Measurements from ENCODE around the gene ALDH16A1.
A peak's percentile ranks its signal among the peaks of the same experiment; 100 is the strongest.

The ALDH16A1 gene
- 34.4 to 46.7 (median 37.1) reads per million in 4 donors for total RNA-seq

- peak; percentile 97 to 99 (median 98) for DNase-seq
Measured at GRCh38 chr19:49453013-49453756, at the start of gene ALDH16A1. Gene ALDH16A1 (plus strand): TSS chr19:49453225. CDS start chr19:49453332, 107 bp downstream.

GRCh38 chr19:49403404-49404187 lies 49.4 kb upstream of the ALDH16A1 start:
- no peak for DNase-seq

DNA sequence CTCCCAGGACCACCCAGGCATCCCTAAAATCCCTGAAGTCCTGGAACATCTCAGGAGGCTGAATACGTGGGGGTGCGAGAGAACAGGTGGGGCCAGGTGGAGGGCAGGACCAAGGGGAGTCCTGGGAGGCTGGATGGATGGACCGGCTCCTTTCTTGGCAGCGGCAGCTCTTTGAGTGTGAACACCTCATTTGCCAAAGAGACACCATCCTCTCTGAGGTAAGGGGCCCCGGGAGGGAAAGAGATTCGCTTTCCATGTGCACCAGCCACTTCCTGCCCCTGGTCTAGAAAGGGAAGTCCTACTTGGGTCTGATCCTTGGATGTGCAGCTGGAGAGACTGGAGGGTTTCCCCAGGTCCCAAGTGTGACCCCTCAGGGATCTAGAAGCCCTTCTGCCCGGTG lies 45.9 kb upstream of the ALDH16A1 start:
- DNase-seq: no peak

- DNase-seq: no peak
Measured at GRCh38 chr19:49407482-49408015, 45.5 kb upstream of the ALDH16A1 start.

DNA sequence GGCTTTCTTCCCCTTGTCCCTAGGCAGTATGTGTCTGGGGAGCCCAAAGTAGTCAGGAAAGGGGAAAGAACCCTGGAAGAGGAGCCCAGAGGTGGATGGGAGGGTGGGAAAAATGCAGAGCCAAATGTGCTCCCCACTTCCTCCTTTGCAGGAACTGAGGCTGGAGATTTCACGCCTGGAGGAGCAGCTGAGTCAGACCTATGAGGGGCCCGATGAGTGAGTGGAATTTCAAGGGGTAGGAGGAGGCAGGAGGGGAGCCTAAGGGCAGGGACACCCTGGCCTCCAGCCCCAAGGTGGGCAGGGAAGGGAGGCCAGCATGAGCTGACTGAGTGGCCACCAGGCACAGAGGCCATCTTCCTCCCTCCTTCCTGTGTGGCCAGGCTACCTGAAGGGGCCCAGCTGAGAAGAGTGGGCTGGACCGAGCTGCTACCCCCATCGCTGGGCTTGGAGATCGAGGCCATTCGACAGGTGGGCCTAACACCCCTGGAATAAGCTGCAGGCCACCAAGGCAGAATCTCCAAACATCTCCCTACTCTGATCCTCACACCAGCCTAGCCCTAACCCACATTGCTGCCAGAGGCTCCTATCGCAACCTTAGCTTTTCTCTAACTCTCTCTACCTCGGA lies 44.1 kb upstream of the ALDH16A1 start:
- no peak for DNase-seq

- DNase-seq: peak in 1 of 5 donors; percentile 52
Measured at GRCh38 chr19:49409441-49410029, 43.5 kb upstream of the ALDH16A1 start.

DNA sequence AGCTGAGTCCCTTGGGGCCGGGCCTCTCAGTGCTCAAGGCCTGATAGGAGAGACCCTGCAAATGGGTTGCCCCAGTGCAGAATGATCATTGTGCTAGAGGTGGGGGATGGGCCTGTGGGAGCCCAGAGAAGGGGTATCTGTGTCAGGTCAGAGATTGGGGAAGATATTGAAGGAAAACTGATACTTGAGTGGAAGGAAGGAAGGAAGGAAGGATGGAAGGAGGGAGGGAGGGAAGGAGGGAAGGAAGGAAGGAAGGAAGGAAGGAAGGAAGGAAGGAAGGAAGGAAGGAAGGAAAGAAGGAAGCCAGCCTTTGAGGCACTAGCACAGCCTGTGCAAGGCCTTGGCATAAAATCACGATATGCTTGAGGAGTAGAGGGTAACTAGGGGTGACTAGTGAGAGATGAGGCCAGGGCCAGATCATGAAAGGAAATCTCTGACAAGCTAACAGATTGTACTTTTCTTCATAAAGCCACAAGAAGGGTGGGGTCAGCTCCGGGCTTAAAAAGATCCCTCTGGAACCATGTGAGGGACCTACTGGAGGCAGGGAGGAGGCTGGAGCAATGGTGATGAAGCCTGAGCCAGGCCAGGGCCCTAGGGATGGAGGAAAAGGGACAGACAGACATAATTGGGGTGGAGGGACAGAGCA lies 41.2 kb upstream of the ALDH16A1 start:
- DNase-seq: no peak

DNA sequence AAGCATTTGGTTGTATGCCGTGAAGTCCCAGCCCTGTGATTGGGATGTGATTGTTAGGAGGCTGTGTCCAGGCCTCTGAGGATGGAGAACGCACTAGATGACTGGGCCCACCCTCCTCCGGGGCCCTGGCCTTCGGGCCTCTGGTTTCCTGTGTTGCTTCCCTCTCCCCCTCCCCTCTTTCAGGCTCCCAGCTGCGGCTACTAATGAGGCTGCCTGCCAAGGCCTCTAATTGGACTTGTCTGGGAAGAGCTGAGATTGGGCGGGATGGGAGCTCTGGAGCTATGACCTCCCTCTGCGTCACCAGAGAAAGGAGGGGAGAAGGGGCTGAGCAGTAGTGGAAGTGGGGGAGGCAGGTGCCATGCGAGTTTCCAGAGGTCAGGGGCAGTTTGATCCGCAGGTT lies 39.7 kb upstream of the ALDH16A1 start:
- DNase-seq: no peak

DNA sequence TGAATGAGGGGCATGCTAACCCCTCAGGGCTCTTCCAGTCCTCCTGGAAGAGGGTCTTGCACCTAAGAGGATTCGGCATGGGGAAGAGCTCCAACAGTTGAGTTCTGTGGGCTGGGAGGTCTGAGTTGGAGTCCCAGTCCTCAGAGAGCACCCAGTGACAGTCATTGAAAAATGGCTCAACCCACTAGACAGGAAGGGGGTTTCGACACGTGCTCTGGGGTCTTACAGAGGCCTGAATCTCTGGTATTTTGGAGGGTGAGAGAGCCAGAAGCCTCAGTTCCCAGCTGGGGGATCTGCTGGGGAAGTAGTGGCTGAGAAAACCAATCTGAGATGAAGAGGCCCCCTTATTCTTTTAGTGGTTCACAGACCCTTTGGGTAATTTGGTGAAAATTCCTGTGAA lies 38.8 kb upstream of the ALDH16A1 start:
- no peak for DNase-seq

GRCh38 chr19:49415102-49415809 lies 37.8 kb upstream of the ALDH16A1 start:
- DNase-seq: no peak

DNA sequence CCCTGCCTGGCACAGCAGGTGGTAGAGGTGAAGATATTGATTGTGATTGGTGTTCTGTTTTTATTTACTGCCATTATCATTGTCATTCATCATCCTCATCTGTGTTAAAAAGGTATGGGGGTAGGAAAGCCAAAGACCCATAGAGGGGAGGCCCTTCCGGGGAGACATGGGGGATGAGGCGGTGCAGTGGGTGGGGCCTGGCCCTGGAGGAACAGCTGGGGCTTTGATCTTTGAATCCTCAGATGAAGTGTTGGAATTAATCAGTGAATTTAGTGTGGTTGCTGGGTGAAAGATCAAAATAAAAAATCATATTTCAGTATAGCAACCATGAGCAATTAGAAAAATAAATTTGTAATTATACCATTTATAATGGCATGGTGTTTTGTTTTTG lies 37.2 kb upstream of the ALDH16A1 start:
- no peak for DNase-seq

DNA sequence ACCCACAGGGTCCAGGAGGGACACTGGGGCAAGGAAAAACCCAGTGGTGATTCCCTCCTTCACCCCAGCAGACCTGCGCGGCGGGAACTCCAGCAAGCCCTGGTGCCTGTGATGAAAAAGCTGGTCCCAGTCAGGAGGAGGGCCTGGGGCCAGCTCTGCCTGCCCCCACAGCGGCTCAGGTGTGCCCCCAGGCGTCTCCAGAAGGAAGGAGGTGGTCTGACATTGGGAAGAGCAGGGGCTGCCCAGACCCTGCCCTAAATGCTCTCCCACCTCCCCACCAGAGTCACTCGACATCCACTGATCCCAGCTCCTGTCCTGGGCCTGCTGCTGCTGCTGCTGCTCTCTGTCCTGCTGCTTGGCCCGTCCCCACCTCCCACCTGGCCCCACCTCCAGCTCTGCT lies 35.9 kb upstream of the ALDH16A1 start:
- DNase-seq: no peak

GRCh38 chr19:49418511-49418910 lies 34.5 kb upstream of the ALDH16A1 start:
- no peak for DNase-seq

- DNase-seq: no peak
Measured at GRCh38 chr19:49419173-49419572, 33.9 kb upstream of the ALDH16A1 start.

- DNase-seq: no peak
Measured at GRCh38 chr19:49420227-49420626, 32.8 kb upstream of the ALDH16A1 start.

- peak in 1 of 5 donors; percentile 39 for DNase-seq
Measured at GRCh38 chr19:49421039-49421877, 31.8 kb upstream of the ALDH16A1 start.

DNA sequence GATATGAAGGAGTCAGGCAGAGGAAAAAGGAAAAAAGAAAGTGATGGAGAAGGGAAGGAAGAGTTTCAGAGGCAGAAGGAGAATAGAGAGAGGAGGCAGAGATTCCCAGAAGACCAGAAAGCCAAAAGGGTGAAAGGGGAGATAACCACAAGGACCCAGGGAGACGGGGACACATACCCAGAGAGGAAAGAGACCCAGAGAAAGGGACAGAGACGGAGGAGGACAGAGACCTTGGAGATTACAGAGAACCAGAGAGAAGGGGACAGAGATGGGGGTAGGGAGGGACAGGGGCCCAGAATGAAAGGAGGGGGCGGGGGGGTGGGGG lies 31.2 kb upstream of the ALDH16A1 start:
- DNase-seq: no peak

- DNase-seq: peak in 2 of 5 donors; percentile 45 to 71
Measured at GRCh38 chr19:49422407-49423070, 30.5 kb upstream of the ALDH16A1 start.

GRCh38 chr19:49423071-49423984 lies 29.7 kb upstream of the ALDH16A1 start, which contains the start of gene PTH2:
Gene PTH2 (minus strand): TSS chr19:49423441. CDS start chr19:49423339, 102 bp downstream.
- no peak for DNase-seq

Data from T-helper 1 cell (primary cell).